PC-9 (cell line): ENCODE measurements around the gene RALGPS1. TPM values are rescaled to one million over a fixed set of nuclear protein-coding genes. Genes with fewer than 3 reads are reported as not detected.
A peak's percentile ranks its signal among the peaks of the same experiment; 100 is the strongest.

Source experiments
- BruUV-seq: library from RNA; stranded (reverse); fragments of 400-500 nt; replicated peaks from 2 replicates; lab custom pipeline; 2021; lab: Mats Ljungman, UMichigan
- CTCF ChIA-PET: fragments of 300-600 bp; sonication (Branson Sonifier 250); formaldehyde crosslinking; loops from one replicate; lab custom pipeline; 2022; ENCODE audit warnings: antibody characterized with exemption; lab: Charles Lee
- POLR2A ChIA-PET: fragments of 300-600 bp; sonication (Branson Sonifier 250); formaldehyde crosslinking; loops from one replicate; lab custom pipeline; 2022; ENCODE audit warnings: antibody characterized with exemption; ENCODE audit not compliant: unreplicated experiment; lab: Charles Lee
- DNase-seq, 2 experiments: peaks; one replicate each; pipeline versions ENCODE4 v3.0.0 to v3.0.0-alpha.2; 2015 to 2022; ENCODE audit warnings: mixed read lengths in 1 of 2
- H2AFZ ChIP-seq: fragments of 200-600 bp; sonication (generic); 2 replicates; pipeline ENCODE4 v1.8.1; 2017; ENCODE audit warnings: antibody characterized with exemption
- H3F3A ChIP-seq: fragments of 200-600 bp; sonication (generic); 2 replicates; pipeline ENCODE4 v1.8.1; 2017; ENCODE audit warnings: antibody characterized with exemption, mild to moderate bottlenecking, low read depth; ENCODE audit not compliant: insufficient read depth
- H3K27ac ChIP-seq: fragments of 200-600 bp; sonication (generic); 2 replicates; pipeline ENCODE4 v1.6.1; 2016; ENCODE audit warnings: mixed run types
- H3K27me3 ChIP-seq: fragments of 200-600 bp; sonication (generic); 2 replicates; pipeline ENCODE4 v1.6.1; 2016; ENCODE audit warnings: low read depth, mixed run types; ENCODE audit not compliant: insufficient read depth
- H3K36me3 ChIP-seq: fragments of 200-600 bp; sonication (generic); 2 replicates; pipeline ENCODE4 v1.6.1; 2016; ENCODE audit warnings: low read depth, mixed run types
- H3K4me1 ChIP-seq: fragments of 200-600 bp; sonication (generic); replicated peaks from 2 replicates; pipeline ENCODE4 v1.6.1; 2016; ENCODE audit warnings: mixed run types; ENCODE audit not compliant: insufficient read depth
- H3K4me2 ChIP-seq: fragments of 200-600 bp; sonication (generic); 2 replicates; pipeline ENCODE4 v1.6.1; 2017; ENCODE audit warnings: mixed run types
- H3K4me3 ChIP-seq: fragments of 200-600 bp; sonication (generic); 2 replicates; pipeline ENCODE4 v1.6.1; 2016; ENCODE audit warnings: mixed run types
- H3K79me2 ChIP-seq: fragments of 200-600 bp; sonication (generic); 2 replicates; pipeline ENCODE4 v1.6.1; 2017; ENCODE audit warnings: low read depth, mixed run types
- H3K9me2 ChIP-seq: fragments of 200-600 bp; sonication (generic); 2 replicates; pipeline ENCODE4 v1.8.1; 2017; ENCODE audit warnings: mild to moderate bottlenecking; ENCODE audit not compliant: insufficient read depth
- H3K9me3 ChIP-seq: fragments of 200-600 bp; sonication (generic); 2 replicates; pipeline ENCODE4 v1.8.1; 2016; ENCODE audit warnings: low read depth; ENCODE audit not compliant: insufficient read depth
- H4K20me1 ChIP-seq: fragments of 200-600 bp; sonication (generic); 2 replicates; pipeline ENCODE4 v1.8.1; 2017; ENCODE audit not compliant: insufficient read depth
- CTCF ChIP-seq: fragments of 200-600 bp; sonication (generic); conservative IDR thresholded peaks from 2 replicates; pipeline ENCODE4 v1.6.1; 2017; ENCODE audit warnings: mixed run types, antibody characterized with exemption, mild to moderate bottlenecking, moderate library complexity
- EZH2 ChIP-seq: fragments of 200-600 bp; sonication (generic); IDR thresholded peaks from 2 replicates; pipeline ENCODE4 v1.8.0; 2017; ENCODE audit warnings: antibody characterized with exemption, low read depth
- intact Hi-C: fragments of 100-400 bp; cut with micrococcal nuclease; formaldehyde crosslinking; loops from one replicate; pipeline ENCODE4 v1.10.0; 2022; ENCODE audit not compliant: unreplicated experiment
- total RNA-seq: library from RNA; stranded (reverse); gene quantifications from 2 replicates; pipeline ENCODE4 v1.2.3, GENCODE V29; 2021

Gene RALGPS1
- total RNA-seq, 1 experiment from 2014 or later: 23.3 TPM

- CTCF ChIA-PET: interaction anchor here (0.9 to 3.0 kb wide), 4 partner anchors 18 to 214 kb away, joined by 3 to 11 read pairs (median 9); no protein-coding TSS in a partner anchor
Observed at GRCh38 chr9:126984969-126985368, 70.4 kb downstream of the RALGPS1 start.

GRCh38 chr9:126985870-126986498 is 71.4 kb downstream of the RALGPS1 start:
- no peak for TF ChIP-seq EZH2
- no peak overlapping the region for H2AFZ ChIP-seq

More at GRCh38 chr9:126984969-126985368, 70.4 kb downstream of the RALGPS1 start:
- H4K20me1 ChIP-seq: no peaks in the 10 kb centered on the region
- peaks cover 48% of the 10 kb centered on the region for H3K4me1 ChIP-seq
- peaks cover 42% of the 10 kb centered on the region for H3F3A ChIP-seq
- POLR2A ChIA-PET: interaction anchor here (0.5 to 0.7 kb wide), 7 partner anchors 82 to 1114 kb away, joined by 3 to 10 read pairs (median 4); no protein-coding TSS in a partner anchor
- BruUV-seq: no TSS peak
- H3K27me3 ChIP-seq: no peaks in the 10 kb centered on the region
- H3K4me2 ChIP-seq: peak overlapping the region; percentile 71
- TF ChIP-seq EZH2: no peak
- TF ChIP-seq CTCF: no peak
- intact Hi-C loops: loop anchor here (1.0 to 5.0 kb wide), 6 partner anchors 43 to 214 kb away; no protein-coding TSS in a partner anchor
- H3K4me3 ChIP-seq: no peak overlapping the region
- peak overlapping the region; percentile 87 for H3K27ac ChIP-seq
- H3K9me2 ChIP-seq: no peaks in the 10 kb centered on the region
- H3K36me3 ChIP-seq: no peaks in the 10 kb centered on the region
- H3K9me3 ChIP-seq: no peaks in the 10 kb centered on the region; the same call in 1 of the 2 replicates
- peak; percentile 89 to 97 for DNase-seq
- H2AFZ ChIP-seq: no peak overlapping the region
- no peaks in the 10 kb centered on the region for H3K79me2 ChIP-seq

DNA sequence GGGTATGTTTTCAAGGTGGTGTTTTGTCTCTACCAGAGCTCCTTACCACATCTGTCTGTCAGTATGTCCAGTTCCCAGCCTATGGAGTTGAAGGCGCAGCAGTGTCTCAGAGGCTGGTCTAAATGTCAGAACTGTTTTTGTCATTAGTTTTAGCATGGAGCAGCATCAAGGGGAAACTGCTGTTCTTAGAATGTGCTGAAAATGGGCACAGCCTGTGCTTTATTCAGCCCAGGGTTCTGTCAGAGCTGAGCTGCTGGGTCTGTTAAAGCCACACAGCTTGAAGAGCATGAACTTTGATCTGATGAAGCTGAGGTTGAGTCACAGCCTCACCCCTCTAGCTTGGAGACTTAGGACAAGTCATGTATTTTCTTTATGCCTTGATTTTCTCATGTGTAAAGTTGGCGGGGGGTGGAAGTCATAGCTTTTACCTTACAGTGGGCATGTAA is 71.9 kb downstream of the RALGPS1 start:
- no peak for TF ChIP-seq EZH2
- no peak for TF ChIP-seq CTCF
- DNase-seq: peak; percentile 9 to 72
- no peaks in the 10 kb centered on the region; the same call in 1 of the 2 replicates for H3K9me3 ChIP-seq
- BruUV-seq: no TSS peak
- H3K4me1 ChIP-seq: peaks cover 48% of the 10 kb centered on the region
- intact Hi-C loops: loop anchor here (1.0 to 5.0 kb wide), 2 partner anchors 38 to 44 kb away; no protein-coding TSS in a partner anchor
- no peak overlapping the region for H2AFZ ChIP-seq
- peak overlapping the region; percentile 71 for H3K4me2 ChIP-seq
- H3K9me2 ChIP-seq: no peaks in the 10 kb centered on the region
- no peaks in the 10 kb centered on the region for H3K36me3 ChIP-seq
- CTCF ChIA-PET: interaction anchor here (0.6 to 3.0 kb wide), 4 partner anchors 19 to 212 kb away, joined by 3 to 11 read pairs (median 9); no protein-coding TSS in a partner anchor
- POLR2A ChIA-PET: no interaction called here
- no peaks in the 10 kb centered on the region for H3K27me3 ChIP-seq
- peak overlapping the region; percentile 87 for H3K27ac ChIP-seq
- peaks cover 42% of the 10 kb centered on the region for H3F3A ChIP-seq
- H4K20me1 ChIP-seq: no peaks in the 10 kb centered on the region
- H3K4me3 ChIP-seq: peak overlapping the region; percentile 10; the same call in 1 of the 2 replicates
- H3K79me2 ChIP-seq: no peaks in the 10 kb centered on the region

More at GRCh38 chr9:126985870-126986498, 71.4 kb downstream of the RALGPS1 start:
- POLR2A ChIA-PET: no interaction called here
- Histone ChIP-seq H3K27ac (peak overlapping the region; percentile 87), H3K9me2 (no peaks in the 10 kb centered on the region), H3K36me3 (no peaks in the 10 kb centered on the region), H3F3A (peaks cover 42% of the 10 kb centered on the region), H3K4me2 (peak overlapping the region; percentile 71), H3K4me1 (peaks cover 48% of the 10 kb centered on the region), H3K27me3 (no peaks in the 10 kb centered on the region), H3K4me3 (peak overlapping the region; percentile 10; the same call in 1 of the 2 replicates), H4K20me1 (no peaks in the 10 kb centered on the region), H3K9me3 (no peaks in the 10 kb centered on the region; the same call in 1 of the 2 replicates), H3K79me2 (no peaks in the 10 kb centered on the region)
- DNase-seq: peak; percentile 92 to 98
- intact Hi-C loops: loop anchor here (1.0 to 5.0 kb wide), 7 partner anchors 38 to 213 kb away; no protein-coding TSS in a partner anchor
- BruUV-seq: no TSS peak
- CTCF ChIA-PET: interaction anchor here (0.6 to 3.0 kb wide), 6 partner anchors 19 to 213 kb away, joined by 3 to 11 read pairs (median 8); no protein-coding TSS in a partner anchor
